Measurements from ENCODE around the gene SCFD2. TPM values are rescaled to one million over a fixed set of nuclear protein-coding genes. Genes with fewer than 3 reads are reported as not detected.
A peak's percentile ranks its signal among the peaks of the same experiment; 100 is the strongest.

Gene SCFD2
- total RNA-seq, 2 donors from 2014 or later: 16.8 to 30.5 TPM

DNA sequence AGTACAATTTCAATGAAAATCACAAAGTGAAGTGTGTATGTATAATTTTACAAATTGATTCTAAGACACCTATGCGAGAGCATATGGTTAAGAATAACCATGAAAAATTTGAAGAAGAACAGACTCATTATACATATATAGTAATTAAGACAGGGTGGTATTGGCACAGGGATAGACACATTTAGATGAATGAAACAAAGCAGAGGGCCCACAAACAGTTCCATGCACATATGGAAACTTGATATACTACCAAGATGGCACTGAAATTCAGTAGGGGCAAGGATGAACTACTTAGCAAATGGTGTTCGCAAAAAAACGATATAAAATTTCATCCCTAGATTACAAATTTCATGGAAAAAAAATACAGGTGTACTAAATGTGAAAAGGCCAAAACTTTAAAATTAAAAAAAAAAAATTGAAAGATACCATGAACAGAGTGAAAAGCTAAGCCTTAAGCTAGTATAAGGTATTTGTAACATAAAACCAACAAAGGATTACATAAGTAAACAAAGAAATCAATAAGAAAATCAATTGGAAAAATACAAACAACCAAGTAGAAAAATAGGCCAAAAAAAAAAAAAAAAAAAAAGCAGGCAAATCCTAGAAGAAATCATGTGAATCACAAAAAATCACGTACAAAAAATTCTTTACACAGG, 418.3 kb downstream of the SCFD2 start:
- H3K27me3 Mint-ChIP-seq: no peaks in the 10 kb centered on the region
- no peak overlapping the region for H3K27ac Mint-ChIP-seq
- no peak overlapping the region for H3K4me3 Mint-ChIP-seq
- peaks cover 8% of the 10 kb centered on the region for H3K36me3 Mint-ChIP-seq (ENCODE audit: low read depth)
- H3K9me3 Mint-ChIP-seq: no peaks in the 10 kb centered on the region
- no peaks in the 10 kb centered on the region for H3K4me1 Mint-ChIP-seq
- ATAC-seq (replicated peaks): no peak

DNA sequence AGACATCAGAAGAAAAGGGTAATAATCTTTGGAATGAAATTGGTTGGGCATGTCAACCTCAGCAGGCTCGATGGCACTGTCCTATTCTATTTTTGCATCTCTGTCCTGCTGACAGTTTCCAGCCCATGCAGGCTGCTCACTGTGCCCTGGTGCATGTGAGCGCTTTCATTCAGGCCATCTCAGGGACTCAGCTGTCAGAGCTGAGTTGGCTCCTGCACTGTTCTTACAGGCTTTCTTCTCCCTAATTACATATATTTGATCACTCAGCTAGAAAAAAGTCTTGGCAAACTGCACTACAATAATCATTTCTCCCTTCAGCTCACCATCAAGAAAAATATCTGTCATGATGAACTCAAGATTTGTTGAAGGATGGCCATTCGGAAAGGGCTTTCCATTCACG, 419.0 kb downstream of the SCFD2 start:
- no peaks in the 10 kb centered on the region for H3K27me3 Mint-ChIP-seq
- no peak for ATAC-seq (replicated peaks)
- H3K27ac Mint-ChIP-seq: no peak overlapping the region
- no peaks in the 10 kb centered on the region for H3K9me3 Mint-ChIP-seq
- no peaks in the 10 kb centered on the region for H3K4me1 Mint-ChIP-seq
- peaks cover 8% of the 10 kb centered on the region for H3K36me3 Mint-ChIP-seq (ENCODE audit: low read depth)
- H3K4me3 Mint-ChIP-seq: no peak overlapping the region

DNA sequence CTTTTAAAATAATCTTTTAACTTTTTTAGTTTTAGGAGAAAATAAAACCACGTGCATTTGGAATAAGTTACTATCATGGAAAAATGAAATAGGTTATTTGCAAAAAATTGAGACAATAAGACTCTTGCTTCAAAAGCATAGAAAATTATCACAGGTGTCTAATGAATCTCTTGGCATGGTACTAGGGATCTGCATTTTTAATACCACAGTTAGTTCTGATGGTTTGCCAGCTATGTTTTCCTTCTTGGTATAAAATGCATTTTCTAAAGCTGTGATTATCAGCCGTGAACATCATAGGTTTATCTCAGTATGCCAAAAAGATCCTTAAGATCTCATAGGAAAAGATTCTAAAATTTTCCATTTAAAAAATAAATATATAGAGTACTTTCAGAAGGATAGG, 419.9 kb downstream of the SCFD2 start:
- no peak for ATAC-seq (replicated peaks)
- H3K4me3 Mint-ChIP-seq: no peak overlapping the region
- H3K9me3 Mint-ChIP-seq: no peaks in the 10 kb centered on the region
- peaks cover 8% of the 10 kb centered on the region for H3K36me3 Mint-ChIP-seq (ENCODE audit: low read depth)
- H3K27ac Mint-ChIP-seq: no peak overlapping the region
- no peaks in the 10 kb centered on the region for H3K4me1 Mint-ChIP-seq
- no peaks in the 10 kb centered on the region for H3K27me3 Mint-ChIP-seq

DNA sequence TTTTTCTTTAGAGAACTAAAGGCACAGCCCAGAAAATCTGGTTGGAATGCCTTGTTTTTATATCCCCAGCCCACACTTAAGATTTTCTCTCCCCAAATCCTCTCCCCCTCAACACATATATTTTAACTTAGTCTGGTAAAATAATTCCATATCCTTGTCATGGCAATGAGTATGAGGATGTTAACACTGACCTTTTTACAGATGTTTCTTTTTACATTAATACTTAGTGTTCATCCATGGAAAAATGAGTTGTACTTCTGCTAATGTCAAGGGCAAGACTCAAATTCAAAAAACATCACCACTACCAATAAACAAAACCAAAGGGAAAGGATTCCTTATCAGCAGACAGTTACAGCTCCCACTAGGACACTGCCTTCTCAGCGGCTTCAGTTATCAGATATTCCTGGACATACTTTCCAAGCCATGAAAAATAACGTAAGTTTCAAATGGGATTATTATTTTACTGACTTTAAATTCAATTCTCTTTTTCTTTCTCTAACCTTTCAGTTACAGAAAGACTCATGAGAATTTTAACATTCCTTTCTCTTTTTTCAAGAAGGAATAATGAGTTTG, 420.4 kb downstream of the SCFD2 start:
- H3K27me3 Mint-ChIP-seq: no peaks in the 10 kb centered on the region
- H3K4me1 Mint-ChIP-seq: no peaks in the 10 kb centered on the region
- no peaks in the 10 kb centered on the region for H3K9me3 Mint-ChIP-seq
- no peak overlapping the region for H3K27ac Mint-ChIP-seq
- ATAC-seq (replicated peaks): no peak
- no peak overlapping the region for H3K4me3 Mint-ChIP-seq
- H3K36me3 Mint-ChIP-seq (ENCODE audit: low read depth): peaks cover 8% of the 10 kb centered on the region

DNA sequence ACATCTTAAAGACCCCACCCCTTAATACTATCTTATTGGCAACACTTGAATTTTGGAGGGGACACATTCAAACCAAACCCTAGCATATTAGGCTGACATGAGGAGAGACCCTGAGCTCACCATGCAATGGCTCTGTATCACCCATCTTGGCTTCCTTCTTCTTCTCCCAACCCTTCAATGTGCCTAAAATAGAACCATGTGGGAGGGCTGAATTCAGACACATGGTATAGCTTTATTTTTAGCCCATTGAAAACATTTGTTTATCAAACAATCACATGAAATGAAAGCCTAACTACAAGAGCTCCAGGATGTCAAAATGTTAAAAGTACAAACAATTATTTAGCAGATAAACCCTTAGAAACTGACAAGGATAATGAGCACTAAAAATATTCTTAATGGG, 422.2 kb downstream of the SCFD2 start:
- no peak for ATAC-seq (replicated peaks)
- Mint-ChIP-seq H3K36me3 (ENCODE audit: low read depth) (no peaks in the 10 kb centered on the region), H3K4me3 (no peak overlapping the region), H3K27ac (no peak overlapping the region), H3K27me3 (no peaks in the 10 kb centered on the region), H3K4me1 (no peaks in the 10 kb centered on the region), H3K9me3 (no peaks in the 10 kb centered on the region)

DNA sequence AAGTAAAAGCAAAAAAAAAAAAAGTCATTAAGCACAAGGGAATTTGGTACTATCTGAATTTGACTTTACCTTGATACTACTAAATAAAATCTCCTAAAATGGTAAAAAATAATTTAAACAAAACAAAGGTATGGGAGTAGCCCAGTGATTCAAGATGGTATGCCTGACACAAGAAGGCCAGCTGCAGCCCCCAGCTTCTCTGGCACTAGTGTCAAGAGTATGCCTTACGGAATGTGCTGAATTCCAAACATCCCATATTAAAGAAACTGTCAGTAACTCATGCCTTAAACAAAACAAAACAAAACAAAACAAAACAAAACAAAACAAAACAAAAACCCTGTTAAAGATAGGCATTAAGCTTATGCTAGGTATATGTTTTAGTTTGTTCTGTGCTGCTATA, 422.9 kb downstream of the SCFD2 start:
- no peak overlapping the region for H3K4me3 Mint-ChIP-seq
- no peak for ATAC-seq (replicated peaks)
- no peaks in the 10 kb centered on the region for H3K27me3 Mint-ChIP-seq
- no peaks in the 10 kb centered on the region for H3K4me1 Mint-ChIP-seq
- no peaks in the 10 kb centered on the region for H3K9me3 Mint-ChIP-seq
- H3K27ac Mint-ChIP-seq: no peak overlapping the region
- H3K36me3 Mint-ChIP-seq (ENCODE audit: low read depth): no peaks in the 10 kb centered on the region

DNA sequence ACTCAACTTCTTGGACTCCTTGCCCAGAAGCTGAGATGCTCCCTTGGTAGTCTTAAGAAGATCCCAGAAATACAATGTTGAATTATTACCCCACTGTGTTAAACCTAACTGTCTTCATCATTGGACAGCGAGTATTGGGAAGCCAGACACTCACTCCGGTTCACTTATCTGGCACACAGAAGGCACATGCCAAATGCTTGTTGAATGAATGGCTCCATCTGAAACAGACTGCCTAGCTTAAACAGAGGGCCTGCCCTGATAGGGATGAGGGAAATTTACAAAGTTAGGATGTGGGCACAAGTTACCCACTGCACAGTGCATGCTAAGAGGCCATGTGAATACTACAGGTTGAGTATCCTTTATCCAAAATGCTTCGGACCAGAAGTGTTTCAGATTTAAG, 424.4 kb downstream of the SCFD2 start:
- no peak overlapping the region for H3K27ac Mint-ChIP-seq
- no peaks in the 10 kb centered on the region for H3K4me1 Mint-ChIP-seq
- H3K9me3 Mint-ChIP-seq: no peaks in the 10 kb centered on the region
- H3K36me3 Mint-ChIP-seq (ENCODE audit: low read depth): peaks cover 8% of the 10 kb centered on the region
- ATAC-seq (replicated peaks): no peak
- H3K27me3 Mint-ChIP-seq: no peaks in the 10 kb centered on the region
- H3K4me3 Mint-ChIP-seq: no peak overlapping the region

DNA sequence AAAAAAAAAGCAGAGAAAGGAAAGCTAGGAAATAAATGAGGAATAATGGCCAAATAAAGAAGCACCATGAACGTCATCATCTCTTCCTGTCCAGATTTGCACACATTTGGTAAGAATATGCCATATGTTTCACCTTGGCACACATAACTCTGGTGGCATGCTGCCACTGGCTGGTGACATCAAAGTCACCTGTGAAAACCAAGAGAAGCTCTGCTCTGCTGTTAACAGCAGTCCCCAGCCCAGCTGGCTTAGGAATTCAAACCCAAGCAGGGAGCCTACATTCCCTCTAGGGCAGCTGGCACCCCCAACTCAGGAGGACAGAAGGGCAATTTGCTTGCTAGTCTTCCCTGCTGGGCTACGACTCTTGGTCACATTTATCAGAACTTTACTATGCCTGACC, 426.1 kb downstream of the SCFD2 start:
- Mint-ChIP-seq H3K4me3 (no peak overlapping the region), H3K27me3 (no peaks in the 10 kb centered on the region), H3K36me3 (ENCODE audit: low read depth) (peaks cover 8% of the 10 kb centered on the region), H3K4me1 (no peaks in the 10 kb centered on the region), H3K27ac (no peak overlapping the region), H3K9me3 (no peaks in the 10 kb centered on the region)
- ATAC-seq (replicated peaks): no peak

DNA sequence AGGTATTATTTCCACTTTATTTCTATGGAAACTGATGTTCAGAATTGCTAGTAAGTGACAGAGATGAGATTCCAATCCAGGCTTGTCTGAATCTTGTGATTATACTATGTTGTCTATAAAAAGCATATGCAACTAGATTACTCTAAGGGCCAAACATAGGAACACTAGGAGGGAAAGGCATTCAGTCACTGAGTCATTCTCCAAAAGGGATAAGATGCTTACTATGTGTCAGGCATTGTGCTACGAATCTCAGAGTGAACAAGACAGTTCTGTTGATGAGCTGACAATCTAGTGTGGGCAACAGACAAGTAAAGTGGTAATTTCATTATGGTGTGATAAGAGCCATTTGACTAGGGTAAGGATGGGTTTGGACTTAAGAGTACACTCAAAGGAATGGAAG, 426.5 kb downstream of the SCFD2 start:
- Mint-ChIP-seq H3K4me1 (no peaks in the 10 kb centered on the region), H3K36me3 (ENCODE audit: low read depth) (peaks cover 8% of the 10 kb centered on the region), H3K27ac (no peak overlapping the region), H3K4me3 (no peak overlapping the region), H3K27me3 (no peaks in the 10 kb centered on the region), H3K9me3 (no peaks in the 10 kb centered on the region)
- ATAC-seq (replicated peaks): no peak

DNA sequence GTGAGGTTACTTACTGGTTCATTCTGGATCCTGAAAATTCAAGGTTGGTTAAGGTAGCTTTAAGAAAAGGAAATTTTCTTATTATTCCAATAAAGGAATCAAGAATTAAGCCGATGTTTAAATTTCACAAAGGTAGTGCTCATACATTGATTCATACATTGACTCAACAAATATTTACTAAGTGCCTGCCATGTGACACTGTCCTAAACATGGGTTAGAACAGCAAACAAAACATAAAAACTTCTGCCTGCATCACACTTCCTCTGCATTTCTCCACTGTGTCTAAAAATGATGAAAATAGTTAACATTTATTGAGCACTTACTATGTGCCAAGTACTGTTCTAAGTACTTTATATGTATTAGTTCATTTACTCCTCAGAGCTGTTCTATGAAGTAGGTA, 428.0 kb downstream of the SCFD2 start:
- no peaks in the 10 kb centered on the region for H3K9me3 Mint-ChIP-seq
- H3K27me3 Mint-ChIP-seq: no peaks in the 10 kb centered on the region
- H3K4me1 Mint-ChIP-seq: peaks cover 13% of the 10 kb centered on the region
- peaks cover 8% of the 10 kb centered on the region for H3K36me3 Mint-ChIP-seq (ENCODE audit: low read depth)
- ATAC-seq (replicated peaks): no peak
- no peak overlapping the region for H3K27ac Mint-ChIP-seq
- no peak overlapping the region for H3K4me3 Mint-ChIP-seq

DNA sequence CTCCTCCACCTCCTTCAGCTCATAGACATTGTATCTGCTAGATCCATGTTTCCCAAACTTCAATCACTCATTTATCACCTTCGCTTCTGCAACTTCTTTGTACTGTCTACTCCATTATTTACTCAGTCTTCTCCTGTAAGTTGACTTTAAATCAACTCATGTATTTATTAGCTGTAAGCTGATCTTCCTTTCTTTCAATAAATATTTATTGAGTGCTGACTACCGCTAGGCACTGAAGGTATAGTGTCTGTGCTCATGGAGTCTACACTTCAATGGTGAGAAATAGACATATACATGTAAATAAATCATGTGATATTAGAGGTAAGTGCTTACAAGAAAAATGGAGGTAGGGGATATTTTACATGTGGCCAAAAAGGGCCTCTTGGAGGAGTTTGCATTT, 429.1 kb downstream of the SCFD2 start:
- peaks cover 15% of the 10 kb centered on the region for H3K4me1 Mint-ChIP-seq
- ATAC-seq (replicated peaks): no peak
- H3K36me3 Mint-ChIP-seq (ENCODE audit: low read depth): peaks cover 8% of the 10 kb centered on the region
- no peaks in the 10 kb centered on the region for H3K9me3 Mint-ChIP-seq
- H3K27ac Mint-ChIP-seq: no peak overlapping the region
- no peak overlapping the region for H3K4me3 Mint-ChIP-seq
- no peaks in the 10 kb centered on the region for H3K27me3 Mint-ChIP-seq

DNA sequence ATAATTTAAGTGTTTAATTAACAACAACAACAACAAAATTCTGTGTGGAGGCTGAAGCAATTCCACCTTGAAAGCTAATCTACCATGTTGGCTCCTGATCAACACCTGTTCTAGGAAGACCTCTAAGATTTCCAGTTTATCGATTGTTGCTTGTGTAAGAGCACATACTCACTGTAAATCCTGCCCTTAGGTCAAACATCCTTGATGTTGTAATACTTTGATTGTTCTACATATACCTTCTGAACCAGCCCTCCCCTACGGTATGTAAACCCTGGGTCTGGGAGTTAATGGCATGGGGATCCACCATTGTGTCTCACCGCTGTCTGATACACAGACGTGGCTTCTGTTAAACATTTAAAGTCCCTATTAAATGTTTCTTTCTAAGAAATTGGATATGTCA, 430.5 kb downstream of the SCFD2 start:
- Mint-ChIP-seq H3K27ac (no peak overlapping the region), H3K27me3 (no peaks in the 10 kb centered on the region)
- no peak for ATAC-seq (replicated peaks)

DNA sequence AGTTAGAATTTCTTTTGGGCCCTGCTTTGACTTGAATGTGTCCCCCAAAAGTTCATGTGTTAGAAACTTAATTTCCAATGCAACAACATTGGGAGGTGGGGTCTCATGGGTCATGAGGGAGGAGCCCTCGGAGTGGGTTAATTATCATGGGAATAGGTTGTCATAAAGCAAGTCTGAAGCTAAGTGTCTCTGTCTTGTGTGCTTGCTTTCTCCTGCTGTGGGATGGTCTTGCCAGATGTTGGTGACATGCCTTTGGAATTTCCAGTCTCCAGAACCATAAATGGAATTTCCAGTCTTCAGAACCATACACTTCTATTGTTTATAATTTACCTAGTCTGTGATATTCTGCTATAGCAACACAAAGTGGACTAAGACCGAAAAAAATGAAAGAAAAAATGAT, 432.1 kb downstream of the SCFD2 start:
- no peaks in the 10 kb centered on the region for H3K27me3 Mint-ChIP-seq
- peaks cover 8% of the 10 kb centered on the region for H3K36me3 Mint-ChIP-seq (ENCODE audit: low read depth)
- peaks cover 15% of the 10 kb centered on the region for H3K4me1 Mint-ChIP-seq
- H3K9me3 Mint-ChIP-seq: peaks cover 6% of the 10 kb centered on the region
- no peak overlapping the region for H3K4me3 Mint-ChIP-seq
- no peak overlapping the region for H3K27ac Mint-ChIP-seq
- ATAC-seq (replicated peaks): no peak

More for the DNA sequence above, 430.5 kb downstream of the SCFD2 start:
- peaks cover 4% of the 10 kb centered on the region for H3K9me3 Mint-ChIP-seq
- peaks cover 8% of the 10 kb centered on the region for H3K36me3 Mint-ChIP-seq (ENCODE audit: low read depth)
- peaks cover 15% of the 10 kb centered on the region for H3K4me1 Mint-ChIP-seq
- no peak overlapping the region for H3K4me3 Mint-ChIP-seq

DNA sequence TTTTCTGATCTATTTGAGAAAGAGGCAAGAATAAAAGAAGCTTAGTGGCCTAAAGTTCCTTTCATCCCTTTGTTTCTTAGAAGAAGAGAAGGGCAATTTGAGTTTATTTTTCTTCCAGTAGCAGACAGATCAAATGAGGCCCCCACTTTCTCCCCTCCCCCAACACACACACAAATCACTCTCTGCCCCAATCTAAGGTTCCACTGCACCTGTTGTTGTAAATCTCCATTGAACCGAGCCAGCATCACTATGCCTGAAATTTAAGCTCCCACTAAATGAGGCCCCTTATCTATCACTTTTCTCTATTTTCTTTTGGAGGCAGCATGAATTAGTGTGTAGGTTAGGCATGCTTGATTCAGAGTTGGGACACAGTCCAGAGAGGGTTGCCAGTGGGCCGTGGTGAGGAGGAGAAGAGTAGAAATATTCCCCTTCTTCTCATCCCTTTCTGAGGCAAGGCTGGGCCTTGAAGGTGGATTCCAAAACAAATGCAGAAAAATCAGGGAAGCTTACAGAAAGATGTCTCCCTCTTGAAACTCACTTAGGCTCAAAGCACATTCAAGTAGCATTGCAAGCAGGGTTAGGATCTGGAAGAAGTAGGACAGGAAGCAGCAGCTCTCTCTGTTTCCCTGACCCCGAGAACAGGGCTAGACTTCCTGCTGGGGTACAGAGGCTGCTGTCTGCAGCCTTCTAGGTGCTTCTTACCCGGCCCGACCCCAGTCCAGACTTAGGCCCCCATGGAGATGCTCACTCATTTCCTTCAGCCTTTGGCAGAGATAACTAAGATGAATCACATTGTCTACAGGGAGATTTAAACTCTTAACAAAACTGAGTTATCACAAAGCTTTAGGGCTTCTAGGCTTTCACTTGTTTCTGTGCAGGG, 433.0 kb downstream of the SCFD2 start:
- Mint-ChIP-seq H3K27ac (peak overlapping the region; percentile 41), H3K4me3 (no peak overlapping the region), H3K27me3 (no peaks in the 10 kb centered on the region), H3K36me3 (ENCODE audit: low read depth) (peaks cover 8% of the 10 kb centered on the region), H3K4me1 (peaks cover 15% of the 10 kb centered on the region), H3K9me3 (peaks cover 6% of the 10 kb centered on the region)
- no peak for ATAC-seq (replicated peaks)

DNA sequence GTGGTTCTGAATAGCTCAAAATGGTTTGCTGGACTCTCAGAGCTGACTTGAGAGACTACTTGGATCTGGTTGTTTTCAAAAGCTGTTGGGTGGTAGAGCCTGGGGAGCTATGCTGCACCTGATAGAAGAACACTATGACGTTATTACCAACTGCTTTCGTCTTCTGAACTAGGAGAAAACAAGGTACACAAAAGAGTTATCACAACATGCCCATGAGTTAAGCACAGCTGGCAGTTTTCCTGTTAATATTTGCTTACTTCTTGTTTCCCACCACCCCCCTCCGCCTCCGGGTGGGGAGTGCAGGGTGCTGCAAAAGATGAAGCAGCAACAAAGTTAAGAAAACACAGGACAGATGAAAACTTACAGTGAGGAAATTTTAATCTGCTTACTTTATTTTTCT, 434.6 kb downstream of the SCFD2 start:
- no peak overlapping the region for H3K4me3 Mint-ChIP-seq
- H3K9me3 Mint-ChIP-seq: peaks cover 6% of the 10 kb centered on the region
- ATAC-seq (replicated peaks): no peak
- H3K36me3 Mint-ChIP-seq (ENCODE audit: low read depth): no peaks in the 10 kb centered on the region
- H3K4me1 Mint-ChIP-seq: peaks cover 15% of the 10 kb centered on the region
- H3K27me3 Mint-ChIP-seq: no peaks in the 10 kb centered on the region
- H3K27ac Mint-ChIP-seq: no peak overlapping the region
